H1 (cell line): ENCODE results near the gene RAPGEF1.

Source experiments
- CEBPB ChIP-seq: IDR thresholded peaks from 2 replicates; pipeline ENCODE4 v1.6.1; 2012; ENCODE audit warnings: low read depth, low read length
- EZH2 ChIP-seq: fragments of 200-600 bp; sonication (generic); IDR thresholded peaks from 2 replicates; pipeline ENCODE4 v1.7.1; 2012; ENCODE audit warnings: low read depth, mild to moderate bottlenecking, moderate library complexity, low read length, inconsistent platforms; ENCODE audit not compliant: severe bottlenecking
- KDM5A ChIP-seq: fragments of 200-600 bp; IDR thresholded peaks from 2 replicates; pipeline ENCODE4 v1.7.1; 2012; ENCODE audit warnings: mild to moderate bottlenecking, low read length, inconsistent platforms, mixed read lengths
- NRF1 ChIP-seq: IDR thresholded peaks from 2 replicates; pipeline ENCODE4 v1.6.1; 2011; ENCODE audit warnings: mild to moderate bottlenecking, low read depth, low read length, improper control_type of control experiment
- POLR2A ChIP-seq, 2 experiments: IDR thresholded peaks; 1 replicate in 1 of 2; 2 replicates in 1 of 2; pipeline ENCODE4 v1.6.1; 2011; ENCODE audit warnings: low read depth in 2 of 2, low read length in 2 of 2, mild to moderate bottlenecking in 2 of 2; ENCODE audit errors: control extremely low read depth in 1 of 2
- TAF1 ChIP-seq: IDR thresholded peaks from 2 replicates; pipeline ENCODE4 v1.6.1; 2011; ENCODE audit warnings: mild to moderate bottlenecking, low read depth, low read length
- TF ChIP-seq, protein P1 (sequence below): IDR thresholded peaks from 2 replicates; pipeline ENCODE4 v1.6.1; 2011; ENCODE audit warnings: low read length, improper control_type of control experiment
- TF ChIP-seq, protein P2 (sequence below), 3 experiments: IDR thresholded peaks; 1 replicate in 2 of 3; 2 replicates in 1 of 3; pipeline versions ENCODE4 v1.5.1 to v1.6.1; 2011; ENCODE audit warnings: low read length in 3 of 3, mild to moderate bottlenecking in 3 of 3, inconsistent platforms in 2 of 3, low read depth in 1 of 3, moderate library complexity in 1 of 3; ENCODE audit not compliant: insufficient read depth in 1 of 3; ENCODE audit errors: control extremely low read depth in 1 of 3

DNA sequence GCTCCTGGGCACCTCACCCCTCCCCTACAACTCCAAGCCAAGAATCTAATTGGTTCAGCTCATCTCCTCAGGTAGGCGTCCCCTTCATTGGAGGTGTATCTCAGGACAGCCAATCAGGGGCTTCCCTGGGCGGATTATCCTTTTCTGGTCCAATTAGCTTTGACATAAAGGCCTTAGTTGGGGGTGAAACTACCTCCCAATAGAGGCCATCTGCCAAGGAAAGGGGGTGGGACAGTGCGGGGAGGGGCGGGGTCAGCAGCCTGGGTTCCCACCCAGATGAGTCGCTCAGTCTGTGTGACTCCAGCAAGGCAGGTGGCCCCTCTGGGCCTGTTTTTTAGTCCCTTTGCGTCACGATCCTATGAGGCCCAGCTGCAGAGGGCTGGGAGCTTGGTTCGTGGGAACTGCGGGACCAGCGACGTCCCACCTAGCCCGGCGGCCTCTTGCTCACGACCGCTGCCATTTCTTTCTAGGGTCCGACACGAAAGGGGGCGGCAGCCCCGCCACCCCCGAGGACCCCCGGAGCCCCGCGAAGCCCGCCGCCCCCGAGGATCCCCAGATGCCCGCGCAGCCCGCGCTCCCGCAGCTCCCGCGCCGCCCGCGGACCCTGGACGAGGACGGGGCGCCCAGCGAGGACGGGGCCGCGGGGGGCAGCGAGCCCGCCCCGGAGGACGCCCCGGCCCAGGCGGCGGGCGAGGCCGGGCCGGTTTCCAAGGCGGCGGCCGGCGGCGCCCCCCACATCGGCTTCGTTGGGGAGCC is 185.6 kb downstream of the RAPGEF1 start:
- TF ChIP-seq POLR2A (IDR thresholded peaks at IDR 0.05; ENCODE audit: control extremely low read depth in 1 of 2, low read depth in 2 of 2, low read length in 2 of 2) (no peak), NRF1 (no peak), CEBPB (no peak), EZH2 (peak; percentile 5), KDM5A (no peak), TAF1 (no peak)
- TF ChIP-seq, protein P1, sequence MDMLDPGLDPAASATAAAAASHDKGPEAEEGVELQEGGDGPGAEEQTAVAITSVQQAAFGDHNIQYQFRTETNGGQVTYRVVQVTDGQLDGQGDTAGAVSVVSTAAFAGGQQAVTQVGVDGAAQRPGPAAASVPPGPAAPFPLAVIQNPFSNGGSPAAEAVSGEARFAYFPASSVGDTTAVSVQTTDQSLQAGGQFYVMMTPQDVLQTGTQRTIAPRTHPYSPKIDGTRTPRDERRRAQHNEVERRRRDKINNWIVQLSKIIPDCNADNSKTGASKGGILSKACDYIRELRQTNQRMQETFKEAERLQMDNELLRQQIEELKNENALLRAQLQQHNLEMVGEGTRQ, result no peak
- TF ChIP-seq, protein P2, sequence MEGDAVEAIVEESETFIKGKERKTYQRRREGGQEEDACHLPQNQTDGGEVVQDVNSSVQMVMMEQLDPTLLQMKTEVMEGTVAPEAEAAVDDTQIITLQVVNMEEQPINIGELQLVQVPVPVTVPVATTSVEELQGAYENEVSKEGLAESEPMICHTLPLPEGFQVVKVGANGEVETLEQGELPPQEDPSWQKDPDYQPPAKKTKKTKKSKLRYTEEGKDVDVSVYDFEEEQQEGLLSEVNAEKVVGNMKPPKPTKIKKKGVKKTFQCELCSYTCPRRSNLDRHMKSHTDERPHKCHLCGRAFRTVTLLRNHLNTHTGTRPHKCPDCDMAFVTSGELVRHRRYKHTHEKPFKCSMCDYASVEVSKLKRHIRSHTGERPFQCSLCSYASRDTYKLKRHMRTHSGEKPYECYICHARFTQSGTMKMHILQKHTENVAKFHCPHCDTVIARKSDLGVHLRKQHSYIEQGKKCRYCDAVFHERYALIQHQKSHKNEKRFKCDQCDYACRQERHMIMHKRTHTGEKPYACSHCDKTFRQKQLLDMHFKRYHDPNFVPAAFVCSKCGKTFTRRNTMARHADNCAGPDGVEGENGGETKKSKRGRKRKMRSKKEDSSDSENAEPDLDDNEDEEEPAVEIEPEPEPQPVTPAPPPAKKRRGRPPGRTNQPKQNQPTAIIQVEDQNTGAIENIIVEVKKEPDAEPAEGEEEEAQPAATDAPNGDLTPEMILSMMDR (IDR thresholded peaks at IDR 0.05; ENCODE audit: control extremely low read depth in 1 of 3, insufficient read depth in 1 of 3, low read depth in 1 of 3, low read length in 3 of 3), result no peak
